Mononuclear cell (primary cell): ENCODE data around the gene LRRC1. TPM values are rescaled to one million over a fixed set of nuclear protein-coding genes. Genes with fewer than 3 reads are reported as not detected.

Experiments used
- total RNA-seq: library from RNA; depleted of rRNA; stranded (reverse); fragments of >200 nt; gene quantifications from one replicate; pipeline ENCODE4 v1.2.3, GENCODE V29; 2012

The LRRC1 gene
- total RNA-seq, 1 donor = 0.73 TPM

Other genes starting within 250 kb of the LRRC1 start
- gene GCLC, start 249.9 kb upstream of the LRRC1 start, total RNA-seq = 19.5 TPM
- gene KLHL31, start 129.2 kb upstream of the LRRC1 start, total RNA-seq = 0.10 TPM